Activated CD4-positive, alpha-beta T cell treated with anti-CD3 and anti-CD28 coated beads for 36 hours (primary cell): Measurements from ENCODE around the gene ZSWIM9. TPM values are rescaled to one million over a fixed set of nuclear protein-coding genes. Genes with fewer than 3 reads are reported as not detected.

Experiments used
- ATAC-seq: fragments of 200-7000 bp; cut with Tn5 transposase; one replicate; pipeline ENCODE4 v1.10.0; 2021; ENCODE audit warnings: mild to moderate bottlenecking, moderate library complexity
- CTCF ChIA-PET: fragments of 350-600 bp; sonication (Branson Sonifier 250); formaldehyde crosslinking; loops from one replicate; lab custom pipeline; 2021; ENCODE audit warnings: antibody characterized with exemption; lab: Charles Lee
- POLR2A ChIA-PET: fragments of 350-600 bp; sonication (Branson Sonifier 250); formaldehyde crosslinking; loops from one replicate; lab custom pipeline; 2021; ENCODE audit warnings: antibody characterized with exemption, inconsistent platforms; lab: Charles Lee
- DNase-seq: peaks from one replicate; pipeline ENCODE4 v3.0.0-alpha.2; 2020
- H3K27ac Mint-ChIP-seq: one replicate; pipeline ENCODE4 v1.8.0; 2021; ENCODE audit warnings: mixed read lengths
- H3K27me3 Mint-ChIP-seq: one replicate; pipeline ENCODE4 v1.8.0; 2021; ENCODE audit warnings: mixed read lengths
- H3K36me3 Mint-ChIP-seq: one replicate; pipeline ENCODE4 v1.8.0; 2021; ENCODE audit warnings: low read depth, mixed read lengths
- H3K4me1 Mint-ChIP-seq: one replicate; pipeline ENCODE4 v1.8.0; 2021; ENCODE audit warnings: mixed read lengths
- H3K4me3 Mint-ChIP-seq: one replicate; pipeline ENCODE4 v1.8.0; 2021; ENCODE audit warnings: mild to moderate bottlenecking, moderate library complexity, mixed read lengths
- H3K9me3 Mint-ChIP-seq: one replicate; pipeline ENCODE4 v1.8.0; 2021; ENCODE audit warnings: low read depth, mixed read lengths
- intact Hi-C, 2 experiments: fragments of 100-400 bp; cut with DNase I in 1 of 2; cut with micrococcal nuclease in 1 of 2; formaldehyde crosslinking; loops; one replicate each; pipeline versions ENCODE4 v1.14.2 to v1.15.1; 2022 to 2024; cut with DNase I, micrococcal nuclease
- total RNA-seq, 2 experiments: library from RNA; stranded (reverse); gene quantifications; one replicate each; pipeline ENCODE4 v1.2.3, GENCODE V29; 2021

Gene ZSWIM9
- total RNA-seq, 2 experiments from 2014 or later: 7.4 to 10.9 TPM

GRCh38 chr19:48147597-48148175 lies 22.8 kb upstream of the ZSWIM9 start:
- ChIA-PET CTCF (interaction anchor here (0.7 to 1.4 kb wide), 4 partner anchors 18 to 119 kb away, joined by 3 read pairs; no protein-coding TSS in a partner anchor), POLR2A (interaction anchor here (0.5 kb wide), 1 partner anchor 182 kb away, joined by 3 read pairs; no protein-coding TSS in a partner anchor)
- peaks cover 44% of the 10 kb centered on the region for H3K36me3 Mint-ChIP-seq
- no peaks in the 10 kb centered on the region for H3K4me1 Mint-ChIP-seq
- no peak for ATAC-seq
- no peaks in the 10 kb centered on the region for H3K9me3 Mint-ChIP-seq
- H3K4me3 Mint-ChIP-seq: no peak overlapping the region
- DNase-seq: no peak
- H3K27me3 Mint-ChIP-seq: no peaks in the 10 kb centered on the region
- intact Hi-C loops: no loop called here
- H3K27ac Mint-ChIP-seq: no peak overlapping the region

GRCh38 chr19:48148576-48148975 lies 21.9 kb upstream of the ZSWIM9 start:
- H3K9me3 Mint-ChIP-seq: no peaks in the 10 kb centered on the region
- POLR2A ChIA-PET: no interaction called here
- no peak overlapping the region for H3K27ac Mint-ChIP-seq
- intact Hi-C loops: no loop called here
- no peak for DNase-seq
- H3K27me3 Mint-ChIP-seq: no peaks in the 10 kb centered on the region
- no peaks in the 10 kb centered on the region for H3K4me1 Mint-ChIP-seq
- ATAC-seq: no peak
- CTCF ChIA-PET: no interaction called here
- H3K4me3 Mint-ChIP-seq: no peak overlapping the region
- H3K36me3 Mint-ChIP-seq: peaks cover 36% of the 10 kb centered on the region

DNA sequence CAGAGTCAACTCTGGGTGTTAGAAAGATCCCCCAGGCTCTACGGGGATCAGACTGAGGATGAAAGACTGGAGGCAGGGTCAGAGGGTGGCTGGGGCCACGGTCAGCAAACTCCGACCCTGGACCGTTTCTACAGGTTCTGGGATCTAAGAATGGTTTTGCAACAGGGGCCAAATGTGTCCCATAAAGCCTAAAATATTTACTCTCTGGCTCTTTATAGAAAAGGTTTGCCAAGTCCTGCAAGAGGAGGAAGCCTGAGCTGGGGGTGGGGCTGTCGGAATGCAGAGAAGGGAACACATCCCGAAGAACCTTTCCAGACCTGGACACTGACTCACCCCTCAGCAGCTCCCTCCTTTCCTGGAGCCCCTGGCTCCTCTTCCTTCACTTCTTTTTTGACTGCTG lies 21.1 kb upstream of the ZSWIM9 start:
- no peaks in the 10 kb centered on the region for H3K4me1 Mint-ChIP-seq
- H3K4me3 Mint-ChIP-seq: no peak overlapping the region
- H3K36me3 Mint-ChIP-seq: peaks cover 33% of the 10 kb centered on the region
- H3K27me3 Mint-ChIP-seq: no peaks in the 10 kb centered on the region
- CTCF ChIA-PET: interaction anchor here (0.7 kb wide), 1 partner anchor 42 kb away, joined by 4 read pairs; no protein-coding TSS in a partner anchor
- ATAC-seq: no peak
- POLR2A ChIA-PET: interaction anchor here (0.7 kb wide), 1 partner anchor 1762 kb away, joined by 5 read pairs; no protein-coding TSS in a partner anchor
- no peak for DNase-seq
- no peaks in the 10 kb centered on the region for H3K9me3 Mint-ChIP-seq
- intact Hi-C loops: no loop called here
- no peak overlapping the region for H3K27ac Mint-ChIP-seq

DNA sequence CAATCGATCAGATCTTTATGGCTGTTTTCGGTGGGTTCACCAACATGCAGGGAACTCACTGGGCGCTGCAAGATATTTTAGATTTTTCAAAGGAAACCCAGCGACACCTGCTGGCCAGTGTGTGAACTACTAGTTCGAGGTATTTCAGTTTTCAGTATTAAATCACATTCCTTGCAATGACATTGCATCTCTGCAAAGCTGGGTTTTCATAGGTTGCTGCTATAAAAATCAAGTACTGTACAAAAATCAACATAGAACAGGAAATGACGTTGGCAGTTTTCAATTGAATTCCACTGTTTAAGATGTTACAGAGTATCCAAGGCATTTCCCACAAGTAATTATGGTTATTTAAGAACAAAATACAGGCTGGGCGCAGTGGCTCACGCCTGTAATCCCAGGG lies 17.9 kb upstream of the ZSWIM9 start:
- no peak overlapping the region for H3K27ac Mint-ChIP-seq
- DNase-seq: peak; percentile 80
- H3K4me1 Mint-ChIP-seq: no peaks in the 10 kb centered on the region
- ATAC-seq: peak; percentile 53
- intact Hi-C loops: loop anchor here (1.0 kb wide), 2 partner anchors 45 to 189 kb away; no protein-coding TSS in a partner anchor
- H3K4me3 Mint-ChIP-seq: no peak overlapping the region
- CTCF ChIA-PET: interaction anchor here (0.6 to 5.1 kb wide), 11 partner anchors 9 to 829 kb away, joined by 3 to 35 read pairs (median 3); partner anchors contain the start of gene PLA2G4C
- H3K9me3 Mint-ChIP-seq: no peaks in the 10 kb centered on the region
- peaks cover 34% of the 10 kb centered on the region for H3K36me3 Mint-ChIP-seq
- POLR2A ChIA-PET: no interaction called here
- H3K27me3 Mint-ChIP-seq: no peaks in the 10 kb centered on the region

GRCh38 chr19:48154003-48154402 lies 16.5 kb upstream of the ZSWIM9 start:
- no peak for ATAC-seq
- Mint-ChIP-seq H3K27ac (peak overlapping the region; percentile 33), H3K4me3 (no peak overlapping the region), H3K27me3 (no peaks in the 10 kb centered on the region), H3K9me3 (no peaks in the 10 kb centered on the region), H3K36me3 (peaks cover 38% of the 10 kb centered on the region), H3K4me1 (no peaks in the 10 kb centered on the region)
- intact Hi-C loops: no loop called here
- POLR2A ChIA-PET: interaction anchor here (0.7 kb wide), 1 partner anchor 13 kb away, joined by 3 read pairs; no protein-coding TSS in a partner anchor
- CTCF ChIA-PET: interaction anchor here (0.6 to 5.1 kb wide), 6 partner anchors 25 to 303 kb away, joined by 3 to 35 read pairs (median 3); partner anchors contain the start of gene PLA2G4C
- no peak for DNase-seq

GRCh38 chr19:48158210-48158790 lies 12.2 kb upstream of the ZSWIM9 start:
- H3K36me3 Mint-ChIP-seq: peaks cover 51% of the 10 kb centered on the region
- POLR2A ChIA-PET: no interaction called here

DNA sequence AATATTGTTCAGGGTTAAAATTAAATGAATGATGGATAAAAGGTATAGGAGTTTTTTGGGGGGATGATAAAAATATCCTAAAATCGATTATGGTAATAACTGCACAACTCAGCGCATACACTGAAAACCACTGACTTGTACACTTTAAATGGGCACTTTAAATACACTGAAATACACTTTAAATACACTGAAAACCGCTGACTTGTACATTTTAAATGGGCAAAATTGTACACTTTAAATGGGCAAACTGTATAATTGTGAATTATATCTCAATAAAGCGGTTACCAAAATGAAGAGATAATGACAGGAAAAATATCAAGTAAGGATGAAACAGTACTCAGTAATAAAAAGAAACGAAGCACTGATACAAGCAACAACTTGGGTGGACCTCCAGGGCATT lies 1.8 kb upstream of the ZSWIM9 start:
- peaks cover 24% of the 10 kb centered on the region for H3K4me1 Mint-ChIP-seq
- no peaks in the 10 kb centered on the region for H3K9me3 Mint-ChIP-seq
- DNase-seq (no peak), ATAC-seq (no peak)
- POLR2A ChIA-PET: no interaction called here
- peak overlapping the region; percentile 74 for H3K27ac Mint-ChIP-seq
- H3K4me3 Mint-ChIP-seq: peak overlapping the region; percentile 79
- intact Hi-C loops: loop anchor here in 1 of 2 experiments (2.0 kb wide), 1 partner anchor 222 kb away; the partner anchor contains the start of gene KDELR1
- peaks cover 23% of the 10 kb centered on the region for H3K36me3 Mint-ChIP-seq
- H3K27me3 Mint-ChIP-seq: no peaks in the 10 kb centered on the region
- CTCF ChIA-PET: no interaction called here

More at GRCh38 chr19:48158210-48158790, 12.2 kb upstream of the ZSWIM9 start:
- H3K27ac Mint-ChIP-seq: no peak overlapping the region
- H3K4me3 Mint-ChIP-seq: no peak overlapping the region
- intact Hi-C loops: no loop called here
- H3K27me3 Mint-ChIP-seq: no peaks in the 10 kb centered on the region
- CTCF ChIA-PET: interaction anchor here (0.9 kb wide), 1 partner anchor 101 kb away, joined by 3 read pairs; no protein-coding TSS in a partner anchor
- no peaks in the 10 kb centered on the region for H3K9me3 Mint-ChIP-seq
- ATAC-seq (no peak), DNase-seq (no peak)
- no peaks in the 10 kb centered on the region for H3K4me1 Mint-ChIP-seq

DNA sequence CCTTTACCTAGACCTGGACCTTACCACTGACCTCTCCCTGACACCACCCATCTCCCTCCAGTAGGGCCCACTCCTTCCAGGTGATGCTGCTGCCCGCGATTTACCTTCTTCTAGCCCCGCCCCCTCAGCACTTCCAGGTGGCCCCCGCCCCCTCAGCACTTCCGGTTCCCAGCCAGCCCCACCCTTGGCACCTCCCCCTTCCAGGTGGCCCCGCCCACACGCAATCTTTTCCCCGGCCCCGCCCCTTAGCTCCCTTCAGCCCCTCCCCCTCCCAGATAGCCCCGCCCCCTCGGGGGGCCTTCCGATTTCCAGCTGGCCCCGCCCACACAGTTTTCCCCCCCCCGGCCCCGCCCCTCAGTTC lies 922 bp upstream of the ZSWIM9 start:
- H3K27me3 Mint-ChIP-seq: no peaks in the 10 kb centered on the region
- ChIA-PET POLR2A (interaction anchor here (1.0 kb wide), 2 partner anchors 34 to 59 kb away, joined by 8 to 12 read pairs; partner anchors contain the start of gene PLA2G4C), CTCF (interaction anchor here (0.5 kb wide), 1 partner anchor 86 kb away, joined by 3 read pairs; the partner anchor contains the start of gene CARD8)
- peaks cover 28% of the 10 kb centered on the region for H3K36me3 Mint-ChIP-seq
- DNase-seq (peak; percentile 97), ATAC-seq (peak; percentile 42)
- peak overlapping the region; percentile 79 for H3K4me3 Mint-ChIP-seq
- intact Hi-C loops: loop anchor here in 1 of 2 experiments (2.0 kb wide), 1 partner anchor 221 kb away; the partner anchor contains the start of gene KDELR1
- peaks cover 30% of the 10 kb centered on the region for H3K4me1 Mint-ChIP-seq
- H3K9me3 Mint-ChIP-seq: no peaks in the 10 kb centered on the region
- H3K27ac Mint-ChIP-seq: peak overlapping the region; percentile 95

DNA sequence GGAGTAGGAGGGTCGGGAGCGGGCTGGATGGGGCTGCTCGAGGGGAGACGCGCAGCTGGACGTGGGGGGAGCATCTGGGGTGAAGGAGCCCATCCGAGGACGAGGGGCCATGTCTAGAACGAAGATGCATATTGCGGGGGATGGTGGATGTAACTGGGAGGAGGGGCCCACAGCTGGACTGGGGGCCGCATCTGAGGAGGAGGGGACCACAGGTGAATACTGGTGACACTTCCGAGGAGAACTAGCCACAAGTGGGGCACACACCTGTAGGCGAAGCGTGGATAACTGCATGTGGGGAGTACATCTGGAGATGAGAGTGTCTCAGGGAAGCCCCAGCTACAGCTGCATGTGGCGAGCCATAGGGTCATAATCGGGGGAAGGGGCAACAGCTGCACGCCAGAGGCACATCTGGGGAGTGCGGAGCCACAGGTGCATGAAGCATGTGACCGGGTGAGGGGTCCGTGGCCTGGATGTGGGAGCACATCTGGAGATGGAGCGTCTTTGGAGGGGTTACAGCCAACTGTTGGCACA lies 402 bp downstream of the ZSWIM9 start:
- peaks cover 32% of the 10 kb centered on the region for H3K36me3 Mint-ChIP-seq
- peak; percentile 6 for ATAC-seq
- peaks cover 27% of the 10 kb centered on the region for H3K4me1 Mint-ChIP-seq
- POLR2A ChIA-PET: interaction anchor here (0.6 to 1.4 kb wide), 3 partner anchors 15 to 560 kb away, joined by 3 to 7 read pairs (median 3); no protein-coding TSS in a partner anchor
- peak overlapping the region; percentile 78 for H3K27ac Mint-ChIP-seq
- no peaks in the 10 kb centered on the region for H3K9me3 Mint-ChIP-seq
- H3K27me3 Mint-ChIP-seq: no peaks in the 10 kb centered on the region
- peak overlapping the region; percentile 79 for H3K4me3 Mint-ChIP-seq
- CTCF ChIA-PET: no interaction called here
- intact Hi-C loops: loop anchor here (1.0 to 10.0 kb wide), 17 partner anchors 32 to 914 kb away; partner anchors contain the start of genes CARD8 (in 1 of the 2), CYTH2 (in 1 of the 2), DHX34 (in 1 of the 2) and GRWD1 (in 1 of the 2)
- DNase-seq: no peak

GRCh38 chr19:48171710-48172109 lies 1.2 kb downstream of the ZSWIM9 start:
- POLR2A ChIA-PET: interaction anchor here (1.4 kb wide), 1 partner anchor 32 kb away, joined by 7 read pairs; no protein-coding TSS in a partner anchor
- Mint-ChIP-seq H3K9me3 (no peaks in the 10 kb centered on the region), H3K27me3 (no peaks in the 10 kb centered on the region), H3K4me3 (peak overlapping the region; percentile 79), H3K27ac (no peak overlapping the region), H3K4me1 (peaks cover 27% of the 10 kb centered on the region), H3K36me3 (peaks cover 36% of the 10 kb centered on the region)
- intact Hi-C loops: loop anchor here (2.0 to 10.0 kb wide), 4 partner anchors 161 to 703 kb away; partner anchors contain the start of genes LMTK3 (in 1 of the 2) and PPP1R15A (in 1 of the 2)
- DNase-seq: no peak
- no peak for ATAC-seq
- CTCF ChIA-PET: interaction anchor here (1.0 kb wide), 1 partner anchor 24 kb away, joined by 3 read pairs; no protein-coding TSS in a partner anchor
